HUES48 (cell line): ENCODE measurements around the gene AKT1S1.
A peak's percentile ranks its signal among the peaks of the same experiment; 100 is the strongest.

ENCODE experiments used
- H3K27ac ChIP-seq: one replicate; pipeline ENCODE4 v1.7.0; 2013; ENCODE audit warnings: low read depth, low read length, inconsistent platforms
- H3K27me3 ChIP-seq: 2 replicates; pipeline ENCODE4 v1.6.1; 2013; ENCODE audit warnings: mild to moderate bottlenecking, low read length; ENCODE audit not compliant: control insufficient read depth, insufficient read depth
- H3K36me3 ChIP-seq: 2 replicates; pipeline ENCODE4 v1.6.1; 2013; ENCODE audit warnings: low read length; ENCODE audit not compliant: control insufficient read depth, insufficient read depth
- H3K4me1 ChIP-seq: 2 replicates; pipeline ENCODE4 v1.6.1; 2013; ENCODE audit warnings: mild to moderate bottlenecking, low read length; ENCODE audit not compliant: control insufficient read depth, insufficient read depth
- H3K4me3 ChIP-seq: 2 replicates; pipeline ENCODE4 v1.5.1; 2013; ENCODE audit warnings: mild to moderate bottlenecking, low read depth, low read length
- H3K9ac ChIP-seq: 2 replicates; pipeline ENCODE4 v1.6.1; 2013; ENCODE audit warnings: mild to moderate bottlenecking, low read depth, low read length, moderate library complexity
- H3K9me3 ChIP-seq: 2 replicates; pipeline ENCODE4 v1.6.1; 2013; ENCODE audit warnings: low read length; ENCODE audit not compliant: control insufficient read depth, insufficient read depth

Gene AKT1S1

DNA sequence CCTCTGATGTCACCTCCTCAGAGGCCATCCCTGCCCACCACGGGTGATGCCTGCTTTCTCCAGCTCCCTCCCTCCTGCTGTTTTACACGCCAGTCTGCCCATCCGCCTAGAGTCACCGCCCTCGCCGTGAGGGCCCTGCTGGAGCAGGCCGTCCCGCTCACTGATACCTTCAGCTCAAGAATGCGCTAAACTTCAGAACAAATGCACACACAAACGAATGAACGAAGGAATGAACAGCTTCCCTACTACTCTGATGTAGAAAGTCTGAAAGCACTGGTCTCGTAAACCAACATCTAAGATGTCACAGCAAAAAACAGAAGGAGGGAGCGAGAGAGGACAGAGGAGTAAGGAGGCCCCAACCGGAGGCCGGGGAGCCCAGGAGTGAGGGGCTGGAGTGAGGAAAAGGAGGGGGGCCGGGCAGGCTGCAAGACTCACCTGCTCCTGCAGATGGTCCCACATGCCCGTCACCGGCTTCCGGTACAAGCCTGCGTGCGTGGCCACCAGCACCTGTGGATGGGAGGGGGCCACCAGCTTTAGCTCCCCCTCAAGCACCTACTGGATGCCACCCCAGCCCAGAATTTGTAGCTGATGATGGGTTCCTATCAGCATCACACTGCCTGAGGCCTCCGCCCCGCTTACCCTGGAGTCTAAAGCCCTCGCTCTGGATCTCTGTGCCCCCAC, 13.8 kb downstream of the AKT1S1 start:
- H3K9me3 ChIP-seq = no peaks in the 10 kb centered on the region
- no peak overlapping the region for H3K4me3 ChIP-seq
- H3K27ac ChIP-seq = no peak overlapping the region
- peaks cover 60% of the 10 kb centered on the region for H3K36me3 ChIP-seq
- H3K27me3 ChIP-seq = no peaks in the 10 kb centered on the region
- peaks cover 14% of the 10 kb centered on the region for H3K4me1 ChIP-seq
- no peak overlapping the region for H3K9ac ChIP-seq

GRCh38 chr19:49862391-49863253, 14.5 kb downstream of the AKT1S1 start:
- H3K36me3 ChIP-seq = peaks cover 67% of the 10 kb centered on the region
- no peaks in the 10 kb centered on the region for H3K9me3 ChIP-seq
- no peak overlapping the region for H3K27ac ChIP-seq
- no peak overlapping the region for H3K9ac ChIP-seq
- H3K27me3 ChIP-seq = no peaks in the 10 kb centered on the region
- peaks cover 14% of the 10 kb centered on the region for H3K4me1 ChIP-seq
- no peak overlapping the region for H3K4me3 ChIP-seq

- no peak overlapping the region for H3K4me3 ChIP-seq
- H3K36me3 ChIP-seq = peaks cover 76% of the 10 kb centered on the region
- no peaks in the 10 kb centered on the region for H3K9me3 ChIP-seq
- no peaks in the 10 kb centered on the region for H3K27me3 ChIP-seq
- peaks cover 14% of the 10 kb centered on the region for H3K4me1 ChIP-seq
- H3K9ac ChIP-seq = no peak overlapping the region
- no peak overlapping the region for H3K27ac ChIP-seq
Observed at GRCh38 chr19:49861541-49862378, 15.4 kb downstream of the AKT1S1 start.

GRCh38 chr19:49861107-49861506, 16.0 kb downstream of the AKT1S1 start:
- Histone ChIP-seq H3K27me3 (no peaks in the 10 kb centered on the region), H3K36me3 (peaks cover 83% of the 10 kb centered on the region), H3K9me3 (no peaks in the 10 kb centered on the region), H3K4me1 (peaks cover 9% of the 10 kb centered on the region), H3K9ac (no peak overlapping the region), H3K27ac (peak overlapping the region; percentile 28), H3K4me3 (no peak overlapping the region)

DNA sequence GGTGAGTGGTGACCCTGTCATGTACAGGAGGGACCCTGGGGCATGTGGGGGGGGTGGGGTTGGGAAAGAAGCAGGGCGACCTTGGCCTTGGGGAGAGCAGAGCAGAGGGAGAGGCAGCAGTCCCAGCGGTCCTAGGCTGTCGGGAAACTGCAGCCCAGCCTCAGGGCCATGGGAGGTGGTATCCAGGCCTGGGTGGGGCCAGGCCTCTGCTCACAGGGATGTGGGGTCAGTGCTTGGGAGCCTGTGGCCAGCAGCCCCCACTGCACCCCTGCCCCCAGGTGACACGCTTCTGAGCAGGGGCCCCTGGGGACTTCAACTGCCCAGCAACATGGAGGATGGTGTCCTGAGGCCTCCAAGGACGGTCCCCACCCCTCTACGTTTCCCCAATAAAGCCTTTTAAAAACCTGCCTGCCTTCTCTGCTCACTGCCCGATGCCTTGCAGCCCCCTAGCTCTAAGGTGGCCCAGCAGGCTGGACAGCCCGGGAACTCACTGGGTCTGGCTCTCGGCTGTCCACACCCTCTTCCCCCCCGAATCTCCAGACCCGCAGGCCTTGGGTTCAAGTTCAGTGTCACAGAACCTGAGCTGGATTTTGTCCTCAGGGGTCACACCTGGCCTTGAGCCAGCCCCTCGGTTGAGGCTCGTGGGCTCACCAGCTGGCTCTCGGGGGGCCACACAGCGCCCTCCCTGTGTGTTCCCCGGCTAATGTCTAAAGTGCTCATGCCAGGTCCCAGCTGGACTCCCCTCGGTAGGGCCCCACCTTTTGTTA, 16.6 kb downstream of the AKT1S1 start:
- Histone ChIP-seq H3K27me3 (no peaks in the 10 kb centered on the region), H3K4me3 (no peak overlapping the region), H3K27ac (peak overlapping the region; percentile 28), H3K9ac (no peak overlapping the region), H3K36me3 (peaks cover 88% of the 10 kb centered on the region), H3K9me3 (no peaks in the 10 kb centered on the region), H3K4me1 (peaks cover 5% of the 10 kb centered on the region)

DNA sequence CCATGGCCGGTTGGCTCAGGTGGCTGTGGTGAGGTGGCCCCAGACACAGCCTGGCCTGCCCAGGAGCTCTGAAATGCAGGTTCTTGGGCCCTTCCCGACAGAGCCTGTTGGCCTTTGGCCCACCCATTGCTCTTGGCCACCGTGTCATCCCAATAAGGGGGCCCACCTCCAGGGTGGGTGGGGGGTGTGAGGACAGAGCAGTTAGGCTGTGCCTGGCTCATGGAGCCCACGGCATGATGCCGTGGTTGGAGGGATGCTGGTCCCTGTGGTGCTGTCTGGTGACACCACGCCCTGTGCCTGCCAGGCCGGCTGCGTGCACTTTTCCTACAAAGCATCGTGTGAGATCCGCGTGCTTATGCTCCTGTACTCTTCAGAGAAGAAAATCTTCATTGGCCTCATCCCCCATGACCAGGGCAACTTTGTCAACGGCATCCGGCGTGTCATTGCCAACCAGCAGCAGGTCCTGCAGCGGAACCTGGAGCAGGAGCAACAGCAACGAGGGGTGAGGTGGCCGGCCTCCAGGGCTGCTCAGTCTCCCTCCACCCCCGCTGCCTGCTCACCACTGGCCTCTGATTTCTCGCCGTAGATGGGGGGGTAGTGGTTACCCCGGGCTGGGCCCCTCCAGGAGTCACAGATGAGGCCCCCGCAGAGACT, 17.3 kb downstream of the AKT1S1 start:
- Histone ChIP-seq H3K36me3 (peaks cover 91% of the 10 kb centered on the region), H3K4me1 (peaks cover 5% of the 10 kb centered on the region; the same call in 1 of the 2 replicates), H3K4me3 (no peak overlapping the region), H3K27me3 (no peaks in the 10 kb centered on the region), H3K9ac (no peak overlapping the region), H3K9me3 (no peaks in the 10 kb centered on the region), H3K27ac (peak overlapping the region; percentile 28)

- Histone ChIP-seq H3K27me3 (no peaks in the 10 kb centered on the region), H3K4me1 (peaks cover 5% of the 10 kb centered on the region; the same call in 1 of the 2 replicates), H3K27ac (peak overlapping the region; percentile 28), H3K36me3 (peaks cover 88% of the 10 kb centered on the region), H3K9me3 (no peaks in the 10 kb centered on the region), H3K9ac (no peak overlapping the region), H3K4me3 (no peak overlapping the region)
Observed at GRCh38 chr19:49858088-49858985, 18.8 kb downstream of the AKT1S1 start.

GRCh38 chr19:49857838-49858087, 19.4 kb downstream of the AKT1S1 start:
- Histone ChIP-seq H3K4me3 (no peak overlapping the region), H3K9me3 (no peaks in the 10 kb centered on the region), H3K36me3 (peaks cover 85% of the 10 kb centered on the region), H3K9ac (no peak overlapping the region), H3K27ac (peak overlapping the region; percentile 28), H3K27me3 (no peaks in the 10 kb centered on the region), H3K4me1 (peaks cover 8% of the 10 kb centered on the region)

GRCh38 chr19:49857061-49857837, 19.9 kb downstream of the AKT1S1 start:
- peaks cover 86% of the 10 kb centered on the region for H3K36me3 ChIP-seq
- H3K27ac ChIP-seq = peak overlapping the region; percentile 28
- H3K4me1 ChIP-seq = peaks cover 13% of the 10 kb centered on the region
- H3K27me3 ChIP-seq = no peaks in the 10 kb centered on the region
- H3K9ac ChIP-seq = no peak overlapping the region
- H3K9me3 ChIP-seq = no peaks in the 10 kb centered on the region
- no peak overlapping the region for H3K4me3 ChIP-seq
